GM12801 (cell line): Measurements from ENCODE around the gene KIAA1958.

Experiments used
- TF ChIP-seq, protein P1 (sequence below): IDR thresholded peaks from one replicate; pipeline ENCODE4 v1.5.1; 2011; ENCODE audit warnings: control low read depth; ENCODE audit not compliant: insufficient read length; ENCODE audit errors: extremely low read depth

The KIAA1958 gene

GRCh38 chr9:112502175-112502946 is 15.7 kb downstream of the KIAA1958 start:
- TF ChIP-seq, protein P1, sequence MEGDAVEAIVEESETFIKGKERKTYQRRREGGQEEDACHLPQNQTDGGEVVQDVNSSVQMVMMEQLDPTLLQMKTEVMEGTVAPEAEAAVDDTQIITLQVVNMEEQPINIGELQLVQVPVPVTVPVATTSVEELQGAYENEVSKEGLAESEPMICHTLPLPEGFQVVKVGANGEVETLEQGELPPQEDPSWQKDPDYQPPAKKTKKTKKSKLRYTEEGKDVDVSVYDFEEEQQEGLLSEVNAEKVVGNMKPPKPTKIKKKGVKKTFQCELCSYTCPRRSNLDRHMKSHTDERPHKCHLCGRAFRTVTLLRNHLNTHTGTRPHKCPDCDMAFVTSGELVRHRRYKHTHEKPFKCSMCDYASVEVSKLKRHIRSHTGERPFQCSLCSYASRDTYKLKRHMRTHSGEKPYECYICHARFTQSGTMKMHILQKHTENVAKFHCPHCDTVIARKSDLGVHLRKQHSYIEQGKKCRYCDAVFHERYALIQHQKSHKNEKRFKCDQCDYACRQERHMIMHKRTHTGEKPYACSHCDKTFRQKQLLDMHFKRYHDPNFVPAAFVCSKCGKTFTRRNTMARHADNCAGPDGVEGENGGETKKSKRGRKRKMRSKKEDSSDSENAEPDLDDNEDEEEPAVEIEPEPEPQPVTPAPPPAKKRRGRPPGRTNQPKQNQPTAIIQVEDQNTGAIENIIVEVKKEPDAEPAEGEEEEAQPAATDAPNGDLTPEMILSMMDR: no peak

DNA sequence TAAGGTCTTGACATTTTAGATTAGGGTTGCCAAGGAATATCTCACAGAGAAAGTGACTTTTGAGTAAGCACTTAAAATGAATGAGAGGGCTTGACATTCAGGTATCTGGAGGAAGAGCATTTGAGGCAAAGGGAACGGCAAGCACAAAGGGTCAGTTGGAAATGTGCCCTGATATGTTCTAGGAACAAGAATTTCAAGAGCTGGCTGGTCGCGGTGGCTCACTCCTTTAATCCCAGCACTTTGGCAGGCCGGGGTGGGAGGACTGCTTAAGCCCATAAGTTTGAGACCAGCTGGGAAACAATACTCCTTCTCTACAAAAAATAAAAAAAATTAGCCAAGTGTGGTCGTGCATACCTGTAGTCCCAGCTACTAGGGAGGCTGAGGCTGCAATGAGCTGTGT is 16.5 kb downstream of the KIAA1958 start:
- TF ChIP-seq, protein P1: no peak

DNA sequence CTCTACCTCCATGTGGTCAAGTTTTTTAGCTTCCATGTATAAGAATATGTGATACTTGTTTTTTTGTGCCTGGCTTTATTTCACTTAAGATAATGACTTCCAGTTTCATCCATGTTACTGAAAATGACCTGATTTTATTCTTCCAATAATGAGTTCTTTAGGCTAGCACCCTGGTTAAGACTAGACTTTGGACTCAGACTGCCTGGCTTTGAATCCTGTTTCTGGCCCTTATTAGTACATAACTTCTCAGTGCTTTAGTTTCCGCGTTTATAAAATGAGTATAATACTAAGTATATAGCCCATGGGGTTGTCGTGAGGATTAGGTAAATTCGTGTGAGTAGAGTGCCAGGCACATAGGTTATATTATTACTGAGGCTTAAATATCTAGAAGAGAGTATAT is 18.5 kb downstream of the KIAA1958 start:
- TF ChIP-seq, protein P1: no peak

DNA sequence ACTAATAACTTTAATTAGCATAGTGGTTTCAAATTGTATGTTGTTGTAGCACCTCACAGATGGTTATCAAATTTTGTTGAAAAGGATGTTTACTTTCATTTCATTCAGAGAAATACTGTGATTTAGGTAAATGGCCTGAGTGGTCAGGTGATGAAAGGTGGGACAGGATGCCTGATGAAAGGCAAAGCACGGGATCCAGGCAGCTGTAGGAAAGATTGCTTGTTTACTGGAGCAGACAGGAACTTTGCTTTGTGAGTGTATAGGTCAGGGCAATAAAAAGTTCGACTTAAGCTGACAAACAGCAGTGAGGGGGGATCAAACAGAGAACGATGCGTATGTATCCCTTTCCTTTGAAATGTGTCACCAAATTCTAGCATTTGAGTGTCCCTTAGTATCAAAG is 19.0 kb downstream of the KIAA1958 start:
- TF ChIP-seq, protein P1: no peak

- TF ChIP-seq, protein P1: no peak
These were observed 19.9 kb downstream of the KIAA1958 start for GRCh38 chr9:112506571-112506970.

- TF ChIP-seq, protein P1: no peak
These were observed 20.5 kb downstream of the KIAA1958 start for GRCh38 chr9:112507001-112507680.

GRCh38 chr9:112508377-112508776 is 21.8 kb downstream of the KIAA1958 start:
- TF ChIP-seq, protein P1: no peak
